Astrocyte (in vitro differentiated cells and primary cell): Measurements from ENCODE around the gene FUT1. TPM values are rescaled to one million over a fixed set of nuclear protein-coding genes. Genes with fewer than 3 reads are reported as not detected.

ENCODE experiments used
- DNase-seq: peaks from one replicate; pipeline ENCODE4 v3.0.0-alpha.2; 2010; ENCODE audit warnings: low read depth
- FAIRE-seq: peaks from 2 replicates; lab custom pipeline; 2011; peaks lifted over from hg19 to GRCh38; lab: Jason Lieb, UNC
- H2AFZ ChIP-seq: 2 replicates; pipeline ENCODE4 v1.6.0; 2012; ENCODE audit warnings: low read depth, low read length, inconsistent platforms
- H3K27ac ChIP-seq: 2 replicates; pipeline ENCODE4 v1.5.1; 2011; ENCODE audit warnings: low read depth, low read length, inconsistent platforms
- H3K27me3 ChIP-seq: 2 replicates; pipeline ENCODE4 v1.6.0; 2011; ENCODE audit warnings: low read length, inconsistent platforms; ENCODE audit not compliant: insufficient read depth
- H3K36me3 ChIP-seq: 2 replicates; pipeline ENCODE4 v1.5.1; 2011; ENCODE audit warnings: low read length, inconsistent platforms; ENCODE audit not compliant: insufficient read depth
- H3K4me1 ChIP-seq: 2 replicates; pipeline ENCODE4 v1.5.1; 2011; ENCODE audit warnings: low read length, inconsistent platforms; ENCODE audit not compliant: insufficient read depth
- H3K4me2 ChIP-seq: 2 replicates; pipeline ENCODE4 v1.6.0; 2012; ENCODE audit warnings: low read length, inconsistent platforms
- H3K4me3 ChIP-seq: 2 replicates; pipeline ENCODE4 v1.5.1; 2011; ENCODE audit warnings: low read depth, mild to moderate bottlenecking, low read length, inconsistent platforms; ENCODE audit not compliant: insufficient read depth
- H3K79me2 ChIP-seq: 2 replicates; pipeline ENCODE4 v1.6.0; 2012; ENCODE audit warnings: mild to moderate bottlenecking, low read length, inconsistent platforms; ENCODE audit not compliant: insufficient read depth
- H3K9ac ChIP-seq: 2 replicates; pipeline ENCODE4 v1.6.0; 2012; ENCODE audit warnings: mild to moderate bottlenecking, low read length, inconsistent platforms
- H3K9me3 ChIP-seq: 2 replicates; pipeline ENCODE4 v1.5.1; 2012; ENCODE audit warnings: low read depth, mild to moderate bottlenecking, low read length, inconsistent platforms; ENCODE audit not compliant: insufficient read depth
- H4K20me1 ChIP-seq: 2 replicates; pipeline ENCODE4 v1.6.0; 2012; ENCODE audit warnings: low read length, inconsistent platforms; ENCODE audit not compliant: insufficient read depth
- H3K27ac Mint-ChIP-seq: one replicate; pipeline ENCODE4 v1.8.0; 2021; ENCODE audit warnings: mild to moderate bottlenecking, mixed read lengths; ENCODE audit not compliant: unreplicated experiment
- H3K27me3 Mint-ChIP-seq: one replicate; pipeline ENCODE4 v1.8.0; 2021; ENCODE audit warnings: low read depth, mixed read lengths; ENCODE audit not compliant: unreplicated experiment
- H3K36me3 Mint-ChIP-seq: one replicate; pipeline ENCODE4 v1.8.0; 2021; ENCODE audit warnings: low read depth, mixed read lengths; ENCODE audit not compliant: unreplicated experiment
- H3K4me1 Mint-ChIP-seq: one replicate; pipeline ENCODE4 v1.8.0; 2021; ENCODE audit warnings: low read depth, mixed read lengths; ENCODE audit not compliant: unreplicated experiment
- H3K4me3 Mint-ChIP-seq: one replicate; pipeline ENCODE4 v1.8.0; 2021; ENCODE audit warnings: mild to moderate bottlenecking, moderate library complexity, mixed read lengths; ENCODE audit not compliant: unreplicated experiment
- H3K9me3 Mint-ChIP-seq: one replicate; pipeline ENCODE4 v1.8.0; 2021; ENCODE audit warnings: mild to moderate bottlenecking, mixed read lengths; ENCODE audit not compliant: unreplicated experiment
- EZH2 ChIP-seq: IDR thresholded peaks from 2 replicates; pipeline ENCODE4 v1.6.1; 2012; ENCODE audit warnings: mild to moderate bottlenecking, low read length, inconsistent platforms; ENCODE audit not compliant: insufficient read depth
- total RNA-seq: library from RNA; stranded (reverse); gene quantifications from 2 replicates; pipeline ENCODE4 v1.2.1, GENCODE V29; 2021
- TF ChIP-seq, protein P1 (sequence below): IDR thresholded peaks from 2 replicates; pipeline ENCODE4 v1.5.1; 2011; ENCODE audit warnings: low read depth, mild to moderate bottlenecking, inconsistent platforms, low read length, moderate library complexity; ENCODE audit not compliant: insufficient read depth

The FUT1 gene
- total RNA-seq, 1 donor from 2014 or later: 0.91 TPM

DNA sequence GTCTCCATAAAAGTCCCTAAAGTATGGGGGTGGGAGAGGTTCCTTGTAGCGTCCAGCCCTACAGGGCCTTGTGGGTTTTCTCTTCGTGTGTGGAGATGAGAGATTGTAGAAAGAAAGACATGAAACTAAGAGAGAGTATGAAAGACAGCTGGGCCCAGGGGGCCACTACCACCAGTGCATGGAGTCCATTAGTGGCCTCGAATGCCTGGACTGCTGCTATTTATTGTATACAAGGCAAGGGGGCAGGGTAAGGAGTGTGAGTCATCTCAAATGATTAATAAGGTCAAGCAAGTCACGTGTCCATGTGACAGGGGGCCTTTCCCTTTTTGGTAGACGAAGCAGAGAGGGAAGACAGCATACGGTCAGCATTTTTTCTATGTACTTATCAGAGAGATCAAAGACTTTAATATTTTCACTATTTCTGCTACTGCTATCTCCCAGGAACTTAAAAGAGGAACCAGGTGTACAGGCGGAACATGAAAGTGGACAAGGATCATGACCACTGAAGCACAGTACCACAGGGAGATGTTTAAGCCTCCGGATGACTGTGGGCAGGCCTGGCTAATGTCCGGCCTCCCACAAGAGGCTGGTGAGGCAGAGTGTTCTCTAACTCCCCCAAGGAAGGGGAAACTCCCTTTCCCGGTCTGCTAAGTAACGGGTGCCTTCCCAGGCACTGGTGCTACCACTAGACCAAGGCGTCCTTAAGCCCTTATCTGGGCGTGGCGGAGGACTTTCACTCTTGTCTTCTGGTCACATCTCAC is 28.4 kb upstream of the FUT1 start:
- no peak overlapping the region for H3K4me3 Mint-ChIP-seq
- H3K27me3 Mint-ChIP-seq: peaks cover 12% of the 10 kb centered on the region
- FAIRE-seq (no peak), DNase-seq (peak; percentile 22)
- H3K27me3 ChIP-seq: no peaks in the 10 kb centered on the region
- no peaks in the 10 kb centered on the region for H3K36me3 ChIP-seq
- peaks cover 2% of the 10 kb centered on the region for H3K36me3 Mint-ChIP-seq
- H3K4me3 ChIP-seq: no peak overlapping the region
- no peak overlapping the region for H3K9ac ChIP-seq
- H3K4me2 ChIP-seq: no peak overlapping the region
- no peak overlapping the region for H3K27ac ChIP-seq
- peak overlapping the region; percentile 55 for H3K27ac Mint-ChIP-seq
- no peaks in the 10 kb centered on the region for H3K9me3 Mint-ChIP-seq
- peaks cover 7% of the 10 kb centered on the region for H3K4me1 ChIP-seq
- peak overlapping the region; percentile 52 for H2AFZ ChIP-seq
- H4K20me1 ChIP-seq: no peaks in the 10 kb centered on the region
- TF ChIP-seq, protein P1, sequence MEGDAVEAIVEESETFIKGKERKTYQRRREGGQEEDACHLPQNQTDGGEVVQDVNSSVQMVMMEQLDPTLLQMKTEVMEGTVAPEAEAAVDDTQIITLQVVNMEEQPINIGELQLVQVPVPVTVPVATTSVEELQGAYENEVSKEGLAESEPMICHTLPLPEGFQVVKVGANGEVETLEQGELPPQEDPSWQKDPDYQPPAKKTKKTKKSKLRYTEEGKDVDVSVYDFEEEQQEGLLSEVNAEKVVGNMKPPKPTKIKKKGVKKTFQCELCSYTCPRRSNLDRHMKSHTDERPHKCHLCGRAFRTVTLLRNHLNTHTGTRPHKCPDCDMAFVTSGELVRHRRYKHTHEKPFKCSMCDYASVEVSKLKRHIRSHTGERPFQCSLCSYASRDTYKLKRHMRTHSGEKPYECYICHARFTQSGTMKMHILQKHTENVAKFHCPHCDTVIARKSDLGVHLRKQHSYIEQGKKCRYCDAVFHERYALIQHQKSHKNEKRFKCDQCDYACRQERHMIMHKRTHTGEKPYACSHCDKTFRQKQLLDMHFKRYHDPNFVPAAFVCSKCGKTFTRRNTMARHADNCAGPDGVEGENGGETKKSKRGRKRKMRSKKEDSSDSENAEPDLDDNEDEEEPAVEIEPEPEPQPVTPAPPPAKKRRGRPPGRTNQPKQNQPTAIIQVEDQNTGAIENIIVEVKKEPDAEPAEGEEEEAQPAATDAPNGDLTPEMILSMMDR: no peak
- TF ChIP-seq EZH2: no peak
- no peaks in the 10 kb centered on the region for H3K9me3 ChIP-seq
- peaks cover 6% of the 10 kb centered on the region for H3K4me1 Mint-ChIP-seq
- H3K79me2 ChIP-seq: no peaks in the 10 kb centered on the region

- H3K36me3 ChIP-seq: no peaks in the 10 kb centered on the region
- no peak overlapping the region for H2AFZ ChIP-seq
- TF ChIP-seq EZH2: no peak
- TF ChIP-seq, protein P1: no peak
- Mint-ChIP-seq H3K27ac (no peak overlapping the region), H3K4me3 (no peak overlapping the region), H3K36me3 (peaks cover 2% of the 10 kb centered on the region), H3K9me3 (no peaks in the 10 kb centered on the region), H3K4me1 (peaks cover 6% of the 10 kb centered on the region), H3K27me3 (peaks cover 4% of the 10 kb centered on the region)
- H3K9ac ChIP-seq: no peak overlapping the region
- H3K4me2 ChIP-seq: no peak overlapping the region
- no peak for FAIRE-seq
- peaks cover 7% of the 10 kb centered on the region for H3K4me1 ChIP-seq
- DNase-seq: no peak
- H3K79me2 ChIP-seq: no peaks in the 10 kb centered on the region
- no peak overlapping the region for H3K27ac ChIP-seq
- no peak overlapping the region for H3K4me3 ChIP-seq
- H4K20me1 ChIP-seq: no peaks in the 10 kb centered on the region
- no peaks in the 10 kb centered on the region for H3K27me3 ChIP-seq
- H3K9me3 ChIP-seq: no peaks in the 10 kb centered on the region
Observed at GRCh38 chr19:48779636-48780035, 27.2 kb upstream of the FUT1 start.

- H3K9me3 Mint-ChIP-seq: no peaks in the 10 kb centered on the region
- no peak overlapping the region for H3K9ac ChIP-seq
- no peaks in the 10 kb centered on the region for H3K27me3 ChIP-seq
- FAIRE-seq (no peak), DNase-seq (no peak)
- no peak overlapping the region for H3K27ac Mint-ChIP-seq
- H3K4me1 ChIP-seq: peaks cover 7% of the 10 kb centered on the region
- H2AFZ ChIP-seq: no peak overlapping the region
- H3K36me3 ChIP-seq: no peaks in the 10 kb centered on the region
- peaks cover 2% of the 10 kb centered on the region for H3K36me3 Mint-ChIP-seq
- peaks cover under 1% of the 10 kb centered on the region for H3K27me3 Mint-ChIP-seq
- no peak overlapping the region for H3K4me3 ChIP-seq
- no peak for TF ChIP-seq EZH2
- TF ChIP-seq, protein P1: no peak
- H3K4me1 Mint-ChIP-seq: peaks cover 6% of the 10 kb centered on the region
- no peak overlapping the region for H3K4me3 Mint-ChIP-seq
- no peak overlapping the region for H3K27ac ChIP-seq
- no peaks in the 10 kb centered on the region for H4K20me1 ChIP-seq
- H3K9me3 ChIP-seq: no peaks in the 10 kb centered on the region
- no peak overlapping the region for H3K4me2 ChIP-seq
- H3K79me2 ChIP-seq: no peaks in the 10 kb centered on the region
Observed at GRCh38 chr19:48777720-48778119, 25.3 kb upstream of the FUT1 start.
